OCI-LY7 (cell line): ENCODE measurements around the gene MGAT1.

Experiments
- CTCF ChIP-seq: fragments of 200-600 bp; sonication (generic); conservative IDR thresholded peaks from 2 replicates; pipeline ENCODE4 v1.5.1; 2014; ENCODE audit warnings: mild to moderate bottlenecking, antibody characterized with exemption, low read length, moderate library complexity, mixed read lengths
- EZH2phosphoT487 ChIP-seq: fragments of 200-600 bp; sonication (generic); IDR thresholded peaks from 2 replicates; pipeline ENCODE4 v1.6.1; 2018; ENCODE audit warnings: low read depth, borderline replicate concordance, mild to moderate bottlenecking, mixed run types, antibody characterized with exemption, low read length, moderate library complexity, mixed read lengths

- no peak for TF ChIP-seq CTCF
- TF ChIP-seq EZH2phosphoT487: no peak
Measured at GRCh38 chr5:180791611-180792213, 10.9 kb downstream of the MGAT1 start.
